Islet of Langerhans (tissue), 1 donor: ENCODE measurements around the gene UBAC1.
"Not testable (repeated sequence)": the region's sequence is repeated elsewhere in the genome, so short reads cannot be mapped to it uniquely, and the experiment has no call there.

Source experiments
- FAIRE-seq: peaks from one replicate; lab custom pipeline; 2011; peaks lifted over from hg19 to GRCh38; lab: Jason Lieb, UNC

Gene UBAC1

DNA sequence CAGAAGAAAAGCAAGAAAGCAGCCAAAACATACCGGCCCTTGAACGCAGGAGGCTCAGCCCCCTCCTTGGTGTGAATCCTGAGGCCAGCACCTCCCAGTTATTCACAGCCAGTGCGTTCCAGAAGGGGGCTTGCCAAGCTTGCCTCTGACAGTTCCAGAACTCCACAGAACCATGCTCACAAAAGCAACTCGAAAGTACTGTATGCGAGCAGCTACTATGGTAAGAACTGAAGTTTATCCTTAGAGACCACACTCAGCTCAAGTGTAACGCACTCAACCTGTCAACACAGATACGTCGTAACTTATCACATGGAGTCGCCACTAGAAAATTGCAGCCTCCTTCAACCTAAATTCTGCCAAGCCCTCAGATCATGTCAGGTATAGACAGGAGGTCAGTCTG, 1.4 kb downstream of the UBAC1 start:
- no peak for FAIRE-seq

DNA sequence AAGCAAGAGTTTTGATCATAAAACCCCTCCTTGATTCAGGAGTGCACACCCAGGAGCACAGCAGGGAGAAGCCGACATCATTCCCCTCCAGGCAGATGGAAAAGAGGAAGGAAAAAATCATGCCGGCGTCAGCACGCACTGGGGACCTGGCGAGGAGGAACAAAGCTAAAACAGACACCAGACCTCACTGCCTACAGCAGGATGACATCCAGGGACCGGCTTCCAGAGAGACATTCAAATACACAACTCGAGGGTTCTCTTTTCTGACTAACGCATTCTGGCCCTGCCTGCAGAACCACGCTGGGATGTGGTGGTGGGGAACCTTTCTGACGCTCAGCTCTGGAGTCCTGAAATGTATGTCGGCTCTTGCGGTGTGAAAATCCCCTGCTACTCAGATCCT, 2.7 kb downstream of the UBAC1 start:
- no peak for FAIRE-seq

DNA sequence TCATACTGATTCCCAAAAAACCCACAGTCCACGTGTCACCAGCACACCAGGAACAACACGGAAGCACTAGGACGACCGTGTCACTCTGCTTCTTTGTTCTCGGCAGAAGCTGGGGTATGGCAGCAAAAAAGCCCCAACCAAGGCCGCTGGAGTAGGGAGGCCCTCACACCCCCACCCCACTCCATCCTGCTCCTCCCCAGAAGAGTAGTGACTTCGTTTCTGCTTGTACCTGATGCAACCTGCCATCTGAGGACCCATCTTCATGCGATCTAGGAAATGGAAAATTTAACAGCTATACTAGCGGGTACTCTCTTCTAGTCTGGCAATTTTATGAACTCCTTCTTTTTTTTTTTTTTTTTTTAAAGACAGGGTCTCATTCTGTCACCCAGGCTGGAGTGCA, 3.7 kb downstream of the UBAC1 start:
- FAIRE-seq, result no peak

DNA sequence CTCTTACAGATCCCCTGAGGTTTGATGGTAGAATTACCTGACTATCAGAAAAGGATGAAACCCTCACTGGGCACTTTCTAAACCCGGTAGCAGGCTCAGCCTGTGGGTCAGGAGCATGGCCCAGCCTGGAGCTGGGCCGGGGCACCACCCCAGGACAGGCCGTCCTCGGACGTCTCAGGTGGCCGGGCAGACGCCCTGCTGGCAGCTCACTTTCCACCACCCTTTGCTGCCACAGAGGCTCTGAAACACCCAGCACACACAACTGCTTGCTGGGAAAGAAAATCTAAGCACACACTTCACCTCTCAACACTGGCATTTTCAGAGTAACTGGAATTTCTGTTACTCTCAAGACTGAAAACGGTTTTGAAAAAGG, 4.4 kb downstream of the UBAC1 start:
- no peak for FAIRE-seq

DNA sequence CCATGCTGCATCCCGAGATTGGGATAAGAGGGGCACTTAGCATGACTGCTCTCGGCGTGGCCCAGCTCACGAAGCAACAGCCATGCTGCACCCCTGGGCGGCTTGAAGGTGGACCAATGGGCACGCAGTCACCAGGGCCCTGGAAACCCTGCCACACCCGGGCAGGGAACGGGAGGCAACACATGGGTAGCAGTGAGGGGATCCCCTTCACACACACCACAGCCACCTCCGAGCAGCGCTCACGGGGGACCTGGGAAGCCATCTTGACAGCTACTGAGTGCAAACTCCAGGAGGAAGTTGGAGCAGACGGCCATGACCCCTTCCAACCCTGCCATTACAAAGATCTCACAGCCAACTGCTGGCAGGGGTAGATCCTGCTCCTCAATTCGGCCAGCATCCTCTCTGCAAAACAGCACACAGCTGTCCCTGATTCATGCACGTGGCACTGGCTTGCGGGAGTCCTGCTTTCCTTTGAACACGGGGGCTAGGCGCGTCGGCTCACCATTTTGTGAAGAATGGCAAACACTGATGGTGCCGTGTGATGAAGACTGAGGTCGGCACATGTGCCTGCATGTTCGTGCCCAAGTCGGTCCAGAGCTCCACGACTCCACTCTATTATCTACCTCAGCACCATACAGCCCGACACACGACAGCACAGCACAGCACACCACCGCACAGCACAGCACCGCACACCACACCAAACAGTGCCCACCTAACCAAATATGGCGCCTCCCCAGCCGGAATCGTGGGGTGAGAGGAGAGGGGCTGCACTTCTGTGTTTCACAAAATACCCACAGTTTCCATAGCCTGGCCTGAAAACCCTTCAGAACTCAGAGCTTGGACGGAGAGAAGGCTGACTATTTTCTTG, 5.0 kb downstream of the UBAC1 start:
- no peak for FAIRE-seq

DNA sequence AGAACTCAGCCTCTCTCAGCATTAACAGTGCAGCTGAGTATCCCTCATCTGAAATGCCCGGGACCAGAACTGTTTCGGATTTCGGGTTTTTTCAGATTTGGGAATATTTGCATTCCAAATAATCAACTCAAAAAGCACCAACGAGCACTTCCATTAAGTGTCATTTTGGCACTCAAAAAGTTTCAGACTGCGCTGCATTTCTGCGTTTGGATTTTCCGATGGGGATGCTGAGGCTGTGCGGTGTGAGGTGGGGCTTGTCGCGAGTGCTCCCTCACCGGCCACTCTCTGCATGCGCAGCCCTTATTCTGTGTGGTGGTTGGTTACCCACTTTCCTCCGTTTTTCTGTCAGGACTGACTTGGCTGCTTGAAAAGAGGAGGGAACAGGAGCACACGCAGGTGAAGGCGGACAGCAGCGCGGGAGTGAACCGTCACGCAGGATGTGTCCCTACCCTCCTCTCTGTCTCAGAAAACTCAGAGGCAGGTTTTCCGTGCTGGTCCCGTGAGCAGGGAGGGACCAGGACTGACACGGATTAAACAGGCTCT, 8.4 kb downstream of the UBAC1 start:
- no peak for FAIRE-seq

DNA sequence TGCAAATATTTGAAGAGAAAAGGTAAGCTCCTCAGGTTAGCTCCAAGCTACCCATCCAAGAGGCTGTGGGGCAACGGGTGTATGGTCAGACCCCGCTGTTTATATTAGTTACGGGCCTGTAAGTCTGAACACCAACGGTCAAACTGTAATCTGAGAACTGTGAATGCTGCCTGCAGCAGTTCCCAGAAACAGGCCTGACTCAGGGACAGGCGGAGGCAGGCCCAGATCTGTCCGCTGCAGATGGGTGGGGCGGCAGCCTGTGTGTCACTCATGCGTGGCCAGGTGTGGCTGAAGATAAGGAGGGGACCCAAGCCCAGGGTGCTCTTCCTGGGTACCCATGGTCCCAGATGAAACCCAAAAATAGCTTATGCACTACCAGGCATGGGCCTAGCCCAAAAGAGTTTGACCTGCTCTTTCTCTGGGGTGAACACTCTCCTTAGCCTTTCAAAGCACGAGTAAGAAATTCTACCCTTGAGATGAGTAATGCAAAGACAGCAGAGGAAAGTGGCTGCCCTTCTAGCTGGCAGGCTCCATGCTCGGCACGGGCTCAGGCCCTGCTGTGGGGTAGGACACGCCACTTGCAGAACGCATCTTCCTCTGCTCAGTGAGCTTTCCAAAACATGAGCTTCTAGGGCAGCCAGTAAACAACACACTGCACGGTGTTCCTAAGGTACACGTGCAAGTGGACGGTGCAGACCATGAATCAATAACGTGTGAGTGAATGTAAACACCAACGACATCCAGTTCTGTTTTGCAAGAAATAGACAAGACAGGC, 9.1 kb downstream of the UBAC1 start:
- no peak for FAIRE-seq

DNA sequence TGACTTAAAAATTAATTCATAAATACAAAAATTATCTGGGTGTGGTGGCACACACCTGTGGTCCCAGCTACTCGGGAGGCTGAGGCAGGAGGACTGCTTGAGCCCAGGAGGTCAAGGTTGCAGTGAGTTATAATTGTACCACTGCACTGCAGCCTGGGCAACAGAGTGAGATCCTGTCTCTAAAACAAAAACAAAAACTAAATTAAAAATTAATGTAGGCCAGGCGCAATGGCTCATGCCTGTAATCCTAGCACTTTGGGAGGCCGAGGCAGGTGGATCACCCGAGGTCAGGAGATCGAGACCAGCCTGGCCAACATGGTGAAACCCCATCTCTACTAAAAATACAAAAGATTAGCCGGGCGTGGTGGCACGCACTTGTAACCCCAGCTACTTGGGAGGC, 9.9 kb downstream of the UBAC1 start:
- not testable (repeated sequence) for FAIRE-seq

DNA sequence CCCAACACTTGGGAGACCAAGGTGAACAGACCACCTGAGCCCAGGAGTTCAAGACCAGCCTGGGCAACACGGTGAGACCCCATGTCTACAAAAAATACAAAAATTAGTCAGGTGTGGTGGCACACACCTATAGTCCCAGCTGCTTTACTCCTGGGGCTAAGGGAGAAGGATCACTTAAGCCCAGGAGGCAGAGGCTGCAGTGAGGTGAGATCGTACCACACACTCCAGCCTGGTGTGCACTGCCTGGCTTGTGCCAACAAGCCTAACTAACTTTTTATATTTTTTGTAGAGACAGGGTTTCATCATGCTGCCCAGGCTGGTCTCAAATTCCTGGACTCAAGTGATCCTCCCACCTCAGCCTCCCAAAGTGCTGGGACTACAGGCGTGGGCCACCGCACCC, 10.3 kb downstream of the UBAC1 start:
- not testable (repeated sequence) for FAIRE-seq

DNA sequence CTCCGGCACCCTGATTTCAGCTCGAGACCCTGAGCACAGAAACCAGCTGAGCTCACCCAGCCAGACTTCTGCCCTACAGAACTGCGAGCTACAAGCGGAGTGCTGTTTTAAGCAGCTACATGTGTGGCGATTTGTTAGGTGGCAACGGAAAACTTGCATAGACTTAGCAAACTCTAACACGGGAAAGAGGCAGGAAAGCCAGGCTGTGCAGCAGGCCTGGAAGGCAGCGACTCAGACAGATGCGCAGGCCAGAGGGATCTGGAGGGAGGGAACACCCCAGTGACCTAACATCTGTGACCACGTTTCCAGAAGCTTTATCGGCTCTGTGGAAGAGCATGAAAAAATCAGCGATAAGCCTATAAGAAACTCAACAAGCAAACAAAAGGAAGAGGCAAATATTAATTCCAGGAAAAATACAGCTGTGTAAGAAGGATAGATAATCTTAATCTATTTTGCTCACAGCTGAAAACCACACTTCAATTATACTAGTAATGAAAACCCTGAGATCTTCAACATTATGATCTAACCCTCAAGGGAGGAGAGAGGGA, 11.0 kb downstream of the UBAC1 start:
- no peak for FAIRE-seq

DNA sequence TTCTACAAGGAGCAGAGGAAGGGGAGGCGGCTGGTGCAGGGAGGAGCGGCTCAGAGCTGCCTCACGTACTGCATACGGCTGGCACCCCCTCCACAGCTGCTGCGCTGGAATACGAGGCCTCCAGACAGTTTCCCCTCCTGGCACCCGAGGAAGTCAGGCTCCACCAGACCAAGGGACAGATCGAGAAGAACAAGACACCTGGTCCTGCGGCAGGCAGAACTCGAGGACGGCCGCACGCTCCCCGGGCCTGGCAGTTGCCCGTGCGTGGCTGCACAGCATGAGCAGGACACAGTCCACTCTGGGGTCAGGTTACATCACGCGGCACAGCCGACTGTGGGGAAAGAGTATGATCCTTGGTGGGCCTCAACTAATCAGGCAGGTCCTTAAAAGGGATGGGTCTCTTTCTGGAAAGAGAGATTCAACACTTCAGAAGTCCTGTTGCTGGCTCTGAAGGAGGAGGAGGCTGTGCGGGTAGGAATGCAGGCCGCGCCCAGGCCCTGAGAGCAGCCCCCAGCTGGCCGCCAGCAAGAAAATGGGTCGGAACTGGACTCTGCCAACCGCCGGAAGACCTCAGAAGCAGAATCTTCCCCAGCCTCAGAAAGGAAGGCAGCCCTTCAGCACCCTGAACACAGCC, 11.6 kb downstream of the UBAC1 start:
- no peak for FAIRE-seq

DNA sequence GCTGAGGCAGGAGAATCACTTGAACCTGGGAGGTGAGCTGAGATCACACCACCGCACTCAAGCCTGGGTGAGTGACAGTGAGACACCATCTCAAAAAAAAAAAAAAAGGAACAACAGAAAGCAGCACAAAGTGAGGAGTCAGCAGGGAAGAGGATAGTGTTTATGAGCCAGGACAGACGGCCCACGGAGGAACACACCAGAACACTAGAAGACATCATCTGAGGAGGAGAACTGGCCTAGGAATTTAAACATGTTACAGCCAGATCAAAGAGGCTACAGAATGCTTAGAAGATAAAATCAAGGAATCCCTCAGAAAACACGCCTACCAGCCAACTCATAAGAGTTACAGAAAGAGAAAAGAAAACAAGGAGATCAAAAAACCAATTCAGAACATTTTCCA, 12.2 kb downstream of the UBAC1 start:
- FAIRE-seq, result no peak

DNA sequence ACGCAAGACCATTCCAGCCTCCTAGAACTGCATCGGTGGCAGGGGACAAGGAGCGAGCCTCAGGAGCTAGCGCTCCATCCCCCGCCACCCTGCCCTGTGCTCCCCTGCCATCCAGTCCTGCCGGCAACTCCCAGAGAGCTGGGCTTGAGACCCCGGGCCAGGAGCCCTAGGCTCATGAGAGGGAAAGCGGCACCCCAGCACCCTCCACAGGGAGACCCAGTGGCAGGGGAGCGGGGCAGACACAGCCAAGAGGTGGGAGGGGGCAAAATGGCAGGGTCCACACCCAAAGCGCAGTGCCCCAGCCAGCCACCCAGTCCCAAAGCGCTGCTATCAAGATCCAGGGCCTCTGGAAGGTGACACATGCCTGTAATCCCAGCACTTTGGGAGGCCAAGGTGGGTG, 12.7 kb downstream of the UBAC1 start:
- no peak for FAIRE-seq

DNA sequence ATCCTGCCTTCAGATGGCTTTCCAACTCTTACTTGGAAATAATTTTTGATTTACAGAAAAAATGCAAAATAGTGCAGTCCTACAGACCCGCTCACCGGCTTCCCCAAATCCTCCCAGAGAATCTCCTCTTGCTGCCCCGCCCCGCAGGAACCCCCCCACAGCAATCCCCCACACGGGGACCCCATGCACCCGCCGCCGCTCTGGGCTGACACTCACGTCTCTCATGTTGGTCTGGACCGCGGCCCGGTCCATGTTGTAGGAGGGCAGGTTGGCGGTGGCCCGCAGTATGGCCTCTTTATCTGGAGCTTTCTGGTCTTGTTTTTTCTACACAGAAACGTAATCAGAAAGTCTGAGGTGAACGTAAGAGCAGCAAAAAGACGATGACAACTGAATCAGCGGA, 13.6 kb downstream of the UBAC1 start:
- no peak for FAIRE-seq

DNA sequence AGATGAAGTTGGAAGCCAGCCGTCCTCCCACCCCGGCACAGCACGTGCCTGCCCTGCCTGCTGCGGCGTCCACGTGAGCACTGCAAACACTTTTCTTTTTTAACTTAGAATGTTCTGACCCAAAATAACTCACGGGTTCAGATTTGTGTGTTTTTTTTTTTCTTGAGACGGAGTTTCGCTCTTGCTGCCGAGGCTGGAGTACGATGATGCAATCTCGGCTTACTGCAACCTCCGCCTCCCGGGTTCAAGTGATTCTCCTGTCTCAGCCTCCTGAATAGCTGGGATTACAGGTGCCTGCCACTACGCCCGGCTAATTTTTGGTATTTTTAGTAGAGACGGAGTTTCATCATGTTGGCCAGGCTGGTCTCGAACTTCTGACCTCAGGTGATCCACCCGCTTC, 14.1 kb downstream of the UBAC1 start:
- not testable (repeated sequence) for FAIRE-seq

DNA sequence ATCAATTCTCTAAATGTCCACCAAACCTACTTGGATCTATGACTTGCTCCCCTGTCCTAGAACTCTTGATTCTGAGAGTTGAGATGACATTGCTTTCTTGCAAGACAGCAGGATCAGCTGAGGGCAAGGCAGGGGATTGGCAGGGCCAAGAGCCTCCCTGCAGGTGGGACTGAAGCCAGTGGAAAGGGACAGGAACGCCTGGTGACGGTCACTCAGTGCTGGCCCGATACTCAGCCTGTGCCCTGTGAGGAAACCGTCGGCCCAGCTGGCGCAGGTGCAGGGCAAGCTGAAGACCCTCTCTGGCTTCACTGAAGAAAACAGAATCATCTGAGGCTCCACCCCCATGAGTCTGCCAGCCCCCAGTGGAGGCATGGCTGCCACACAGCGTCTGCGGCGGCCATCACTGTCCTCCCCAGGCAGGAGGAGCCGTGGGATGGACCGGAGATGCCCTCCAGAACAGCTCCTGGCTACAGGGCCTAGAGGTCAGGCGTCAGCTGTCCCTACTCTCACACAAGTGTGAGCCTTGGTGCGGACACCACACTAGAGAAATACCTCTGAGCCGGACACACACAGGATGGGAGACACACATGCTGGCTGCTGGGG, 14.7 kb downstream of the UBAC1 start:
- FAIRE-seq, result no peak

DNA sequence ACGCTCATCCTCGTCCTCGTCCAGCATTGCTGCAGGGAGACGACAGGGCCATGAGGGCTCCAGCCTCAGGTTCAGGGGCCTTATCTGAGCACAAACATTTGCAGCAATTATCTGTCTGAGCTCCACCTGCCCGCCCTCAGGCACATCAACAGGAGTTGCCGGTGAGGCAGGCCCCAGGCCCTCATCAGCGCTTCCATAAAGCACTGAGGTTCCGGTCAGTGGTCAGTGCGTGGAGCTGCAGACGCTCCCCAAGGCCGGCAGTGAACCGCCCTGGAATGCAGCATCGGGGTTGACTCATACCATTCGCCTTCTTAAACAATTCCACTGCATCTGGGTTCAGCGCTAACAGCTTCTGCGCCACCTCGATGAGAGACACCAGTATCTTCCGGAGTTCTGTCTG, 15.2 kb downstream of the UBAC1 start:
- FAIRE-seq, result no peak

DNA sequence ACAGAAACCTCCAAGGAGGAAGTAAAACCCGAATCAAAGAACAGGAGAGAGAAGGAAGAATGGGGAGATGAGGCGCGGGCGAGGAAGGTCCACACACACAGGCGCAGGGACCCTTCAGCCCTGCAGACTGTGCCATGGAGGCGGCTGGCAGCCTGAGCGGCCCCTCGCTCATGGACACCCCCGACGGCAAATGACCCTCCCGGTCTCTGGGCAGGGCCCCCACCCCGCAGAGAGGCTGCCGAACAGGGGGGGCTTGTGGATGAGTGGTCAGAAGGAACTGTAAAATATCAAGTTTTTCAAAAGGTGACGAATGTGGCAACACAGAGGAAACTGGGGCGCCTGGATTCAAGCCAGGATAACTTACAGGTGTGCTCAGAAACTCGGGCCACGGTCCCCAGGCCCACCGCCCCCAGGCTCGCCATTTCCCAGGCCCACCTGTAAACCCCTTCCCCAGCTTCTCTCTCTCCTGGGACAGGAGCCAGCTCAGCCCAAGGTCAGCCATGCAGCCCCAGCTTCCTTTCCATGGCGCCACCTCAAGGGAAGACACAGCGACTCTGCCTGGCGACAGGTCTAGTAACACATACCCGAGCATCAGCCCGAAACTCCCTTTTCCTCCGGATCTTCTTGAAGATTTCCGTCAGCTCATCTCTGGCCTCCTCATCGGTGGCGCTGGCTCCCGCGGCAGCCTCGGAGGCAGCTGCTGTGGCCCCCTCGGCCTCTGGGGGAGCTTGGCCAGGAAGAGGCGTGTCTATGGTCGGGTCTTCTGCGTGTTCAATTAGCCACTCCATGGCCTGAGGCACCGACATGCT, 16.5 kb downstream of the UBAC1 start:
- no peak for FAIRE-seq

DNA sequence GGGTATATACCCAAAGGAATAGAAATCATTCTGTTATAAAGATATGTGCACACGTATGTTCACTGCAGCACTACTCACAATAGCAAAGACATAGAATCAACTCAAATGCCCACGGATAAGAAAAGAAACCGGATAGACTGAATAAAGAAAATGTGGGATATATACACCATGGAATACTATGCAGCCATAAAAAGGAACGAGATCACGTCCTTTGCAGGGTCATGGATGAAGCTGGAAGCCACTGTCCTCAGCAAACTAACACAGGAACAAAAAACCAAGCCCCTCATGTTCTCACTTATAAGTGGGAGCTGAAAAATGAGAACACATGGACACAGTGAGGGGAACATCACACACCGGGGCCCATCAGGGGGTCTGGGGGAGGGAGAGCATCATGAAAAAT, 17.6 kb downstream of the UBAC1 start:
- not testable (repeated sequence) for FAIRE-seq

DNA sequence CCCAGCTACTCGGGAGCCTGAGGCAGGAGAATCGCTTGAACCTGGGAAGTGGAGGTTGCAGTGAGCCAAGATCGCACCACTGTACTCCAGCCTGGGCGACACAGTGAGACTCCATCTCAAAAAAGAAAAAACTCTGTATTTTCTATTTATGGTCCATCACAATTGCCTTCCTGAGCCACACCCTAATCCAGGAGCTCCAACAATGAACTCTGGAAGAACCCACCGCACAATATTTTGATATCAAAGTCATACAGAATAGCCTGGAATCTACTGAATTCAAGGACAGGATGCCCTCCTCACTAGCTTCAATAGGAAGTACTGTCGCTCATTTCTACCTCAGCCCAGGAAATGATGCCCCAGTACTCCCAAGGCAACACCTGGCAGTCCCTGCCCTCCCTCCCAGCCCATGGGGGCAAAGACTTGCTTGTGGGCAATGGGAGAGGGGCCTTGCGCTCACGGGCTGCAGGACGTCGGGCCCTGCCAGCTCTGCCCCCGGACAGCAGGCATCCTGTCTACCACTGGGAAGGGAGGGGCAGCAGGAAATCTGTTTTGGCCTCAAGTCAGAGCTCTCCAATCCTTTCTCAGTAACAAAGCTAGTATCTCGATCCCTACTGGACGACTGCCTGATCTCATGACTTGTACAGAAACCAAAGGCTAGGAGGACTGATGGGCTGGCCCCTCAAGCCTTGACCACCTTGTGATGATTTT, 19.7 kb downstream of the UBAC1 start:
- FAIRE-seq, result no peak
